ENCODE measurements around the gene PITPNM3.

PITPNM3 gene

GRCh38 chr17:6458460-6458950, 97.8 kb downstream of the PITPNM3 start:
- DNase-seq = no peak

- DNase-seq = no peak
These were observed 98.5 kb downstream of the PITPNM3 start for GRCh38 chr17:6457688-6458459.

DNA sequence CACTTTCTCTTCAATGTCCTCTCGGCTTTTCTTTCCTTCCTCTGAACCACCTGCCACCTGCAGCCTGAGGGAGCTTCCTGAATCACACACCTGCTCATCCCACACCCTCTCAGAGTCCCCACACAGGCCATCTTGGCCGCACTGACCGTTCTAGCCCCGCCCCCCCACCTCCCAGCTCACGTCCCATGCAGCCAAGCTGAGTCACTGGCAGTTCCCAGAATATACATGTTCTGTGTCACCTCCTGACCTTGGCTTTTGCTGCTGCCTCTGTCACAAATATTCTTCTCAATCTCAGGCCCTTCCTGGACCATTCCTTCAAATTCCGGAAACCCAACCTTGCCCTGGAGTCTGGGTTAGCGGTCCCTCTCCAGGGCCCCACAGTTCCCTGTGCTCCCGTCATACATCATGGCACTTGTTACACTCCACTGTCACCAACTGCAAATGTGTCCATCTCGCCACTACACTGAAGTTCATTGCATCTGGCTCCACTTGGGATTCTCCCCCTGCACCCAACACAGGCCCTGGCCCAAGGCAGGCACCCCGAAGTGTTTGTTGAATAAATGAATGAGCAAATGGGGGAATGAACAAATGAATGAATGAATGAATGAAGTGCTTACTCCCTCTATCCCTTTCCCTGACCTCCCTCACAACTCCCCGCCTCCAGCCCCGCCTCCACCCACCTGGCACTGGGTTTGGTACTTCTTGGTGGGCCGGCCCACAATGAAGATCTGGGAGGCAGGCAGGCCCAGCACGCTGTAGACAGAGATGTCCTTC, 99.3 kb downstream of the PITPNM3 start:
- no peak for DNase-seq

DNA sequence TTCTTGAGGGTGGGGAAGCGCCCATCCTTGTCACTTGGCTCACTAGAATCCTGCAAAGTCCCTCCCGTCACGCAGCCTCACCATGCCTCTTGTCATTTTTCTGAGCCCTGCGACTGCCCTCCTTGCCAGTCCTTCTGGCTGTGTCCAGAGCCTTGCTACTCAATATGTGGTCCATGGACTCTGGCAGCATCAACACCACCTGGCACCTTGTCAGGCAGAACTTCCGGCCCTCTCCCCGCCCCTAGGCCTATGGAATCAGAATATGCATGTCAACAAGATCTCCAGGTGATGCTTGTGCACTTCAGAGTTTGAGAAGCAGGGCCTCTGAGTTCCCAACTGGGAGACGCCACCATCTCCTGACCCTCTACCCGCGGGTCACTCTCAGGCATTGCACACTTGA, 100.0 kb downstream of the PITPNM3 start:
- DNase-seq = no peak

DNA sequence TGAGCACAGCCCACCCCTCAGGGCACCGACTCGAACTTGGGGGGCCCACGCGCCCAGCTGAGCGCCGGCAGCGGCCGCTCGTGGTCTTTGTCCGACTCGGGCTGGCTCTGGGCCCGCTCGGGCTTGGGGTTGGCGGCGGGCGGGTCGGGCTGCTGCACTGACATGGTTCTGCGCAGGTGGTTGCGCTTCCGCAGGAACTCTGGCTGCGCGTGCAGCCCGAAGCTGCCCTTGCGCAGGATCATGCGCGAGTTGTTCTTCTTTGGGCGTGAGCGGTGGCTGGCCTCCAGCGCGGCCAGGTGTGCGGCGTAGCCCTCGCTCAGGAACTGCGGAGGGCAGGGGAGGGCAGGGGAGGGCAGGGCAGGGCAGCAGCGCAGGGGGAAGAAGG, 101.0 kb downstream of the PITPNM3 start:
- no peak for DNase-seq

- DNase-seq = no peak
These were observed 101.6 kb downstream of the PITPNM3 start for GRCh38 chr17:6454495-6455320.

DNA sequence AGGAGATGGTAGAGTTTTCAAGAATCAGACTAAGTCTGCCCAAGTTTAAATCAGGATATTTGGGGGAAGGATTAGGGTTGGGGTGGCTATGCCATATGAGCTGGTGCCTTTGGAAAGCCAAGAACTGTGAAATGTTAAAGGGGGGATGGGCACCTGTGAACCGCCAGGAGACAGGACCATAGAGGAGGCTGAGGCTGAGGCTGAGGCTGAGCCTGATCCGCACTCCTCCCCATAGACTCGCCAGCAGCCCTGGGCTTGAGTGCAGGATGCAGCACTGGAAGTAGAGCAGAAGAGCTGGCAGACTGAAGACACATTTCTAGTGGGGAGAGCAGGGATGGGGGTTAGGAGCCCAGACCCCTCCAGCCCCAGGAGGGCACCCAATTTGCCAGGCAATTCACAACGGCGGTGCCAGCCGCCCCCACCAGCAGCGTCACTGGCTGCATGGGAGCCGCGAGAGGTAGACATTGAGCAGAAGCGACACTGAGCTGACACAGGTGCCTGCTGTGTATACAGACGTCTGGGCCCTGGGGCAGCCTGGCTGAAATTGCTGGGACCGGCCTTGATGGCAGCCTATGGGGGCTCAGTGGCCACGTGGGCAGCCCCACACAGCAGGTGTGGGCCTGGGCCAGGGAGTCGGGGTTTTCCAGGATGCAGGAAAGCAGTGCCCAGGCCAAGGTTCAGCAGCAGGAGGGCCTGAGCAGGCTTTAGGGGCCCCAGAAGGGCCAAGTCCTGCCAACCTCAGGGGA, 102.9 kb downstream of the PITPNM3 start:
- no peak for DNase-seq

GRCh38 chr17:6452471-6453266, 103.7 kb downstream of the PITPNM3 start:
- DNase-seq = no peak

GRCh38 chr17:6450926-6451832, 105.2 kb downstream of the PITPNM3 start:
- DNase-seq = no peak

GRCh38 chr17:6449307-6449706, 107.0 kb downstream of the PITPNM3 start:
- no peak for DNase-seq

DNA sequence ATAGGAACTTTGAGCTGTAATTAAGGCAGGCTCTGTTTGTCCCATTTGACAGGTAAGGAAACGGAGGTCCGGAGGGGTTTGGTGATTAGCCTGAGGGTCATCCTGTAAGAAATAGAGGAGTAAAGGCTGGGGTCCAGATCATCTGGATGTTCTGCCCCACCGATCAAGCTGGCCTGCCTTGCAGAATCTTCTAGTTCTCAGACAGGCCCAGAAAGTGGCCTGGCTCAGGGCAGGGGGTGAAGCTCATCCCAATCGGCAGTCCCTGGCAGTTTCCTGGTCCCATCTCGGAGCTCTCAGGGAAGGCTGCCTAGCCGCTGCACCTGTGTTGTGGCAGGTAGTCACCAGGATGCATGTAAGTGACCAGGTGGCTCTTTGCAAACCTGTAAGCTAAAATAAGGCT, 107.9 kb downstream of the PITPNM3 start:
- DNase-seq = no peak

DNA sequence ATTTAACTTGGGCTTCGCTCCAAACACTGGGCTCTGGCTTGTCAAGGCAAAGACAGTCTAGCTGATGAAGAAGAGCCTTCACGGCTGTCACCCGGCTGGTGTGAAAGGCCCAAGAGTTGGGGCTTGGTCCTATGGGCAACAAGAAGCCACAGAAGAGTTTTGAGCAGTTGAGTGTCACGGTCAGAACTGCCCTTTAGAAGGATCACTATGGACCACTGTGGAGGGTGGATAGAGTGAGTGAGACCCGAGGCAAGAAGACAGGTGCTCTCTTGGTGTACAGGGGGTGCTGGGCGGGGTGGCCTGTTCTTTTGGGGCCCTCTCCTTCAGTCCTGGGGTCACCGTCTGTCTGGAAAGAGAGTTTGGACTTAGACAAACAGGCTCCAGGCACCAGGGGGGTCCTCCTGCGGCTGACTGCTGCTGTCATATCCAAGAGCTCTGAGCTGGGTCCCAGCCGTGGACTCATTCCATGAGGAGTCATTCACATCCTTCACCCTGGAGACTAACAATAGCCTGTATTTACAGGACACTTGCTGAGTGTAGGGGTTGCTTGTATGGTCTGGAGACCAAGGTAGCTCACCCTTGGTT, 109.7 kb downstream of the PITPNM3 start:
- DNase-seq = no peak

- DNase-seq = no peak
These were observed 111.6 kb downstream of the PITPNM3 start for GRCh38 chr17:6444571-6445335.

- peak; percentile 77 for DNase-seq
These were observed 112.4 kb downstream of the PITPNM3 start, which contains the start of gene PIMREG for GRCh38 chr17:6443692-6444570. TSS of gene PIMREG (plus strand) at chr17:6444455. CDS start at chr17:6445111, 656 bp downstream.

DNA sequence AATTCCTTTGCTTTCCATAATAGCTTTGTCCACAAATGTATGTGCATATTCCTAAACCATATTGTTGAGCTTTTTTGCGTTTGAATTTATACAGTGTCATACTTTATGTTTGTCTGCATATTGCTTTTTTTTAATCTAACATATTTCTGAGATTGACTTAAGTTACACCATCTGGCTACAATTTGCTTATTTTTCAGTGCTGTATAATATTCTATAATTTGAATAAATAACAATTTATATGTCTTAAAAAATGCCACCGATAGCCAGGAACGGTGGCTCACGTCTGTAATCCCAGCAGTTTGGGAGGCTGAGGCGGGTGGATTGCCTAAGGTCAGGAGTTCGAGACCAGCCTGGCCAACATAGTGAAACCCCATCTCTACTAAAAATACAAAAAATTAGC, 113.6 kb downstream of the PITPNM3 start:
- DNase-seq = no peak

- DNase-seq = no peak
These were observed 116.4 kb downstream of the PITPNM3 start for GRCh38 chr17:6439951-6440350.

- no peak for DNase-seq
These were observed 118.4 kb downstream of the PITPNM3 start for GRCh38 chr17:6437956-6438355.

DNA sequence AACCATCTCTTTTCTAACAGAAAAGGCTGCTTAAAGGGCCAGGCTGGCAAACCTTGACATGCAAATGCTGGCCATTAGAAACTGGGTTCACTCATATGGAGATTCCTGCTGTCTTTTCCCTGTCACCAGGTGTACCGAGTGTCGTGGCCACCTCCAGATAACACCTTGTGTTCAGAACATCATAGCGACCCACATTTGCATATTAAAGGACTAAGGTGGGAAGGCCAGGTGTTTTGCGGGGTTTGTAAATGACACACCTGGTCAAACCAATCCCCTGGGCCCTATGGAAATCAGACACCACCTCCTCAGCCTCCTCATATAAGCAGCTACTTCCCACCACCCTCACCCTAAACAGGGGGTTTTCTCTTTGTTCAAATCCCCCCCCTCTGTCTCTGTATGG, 118.9 kb downstream of the PITPNM3 start:
- no peak for DNase-seq

Data from DMS 273 treated with DMSO at 0.1 percent for 48 hours (cell line).